Testis (tissue), 3 donors: ENCODE results near the gene FBXW8. TPM values are rescaled to one million over a fixed set of nuclear protein-coding genes. Genes with fewer than 3 reads are reported as not detected.

Experiments
- DNase-seq: peaks from one replicate; pipeline ENCODE4 v3.0.0-alpha.2; 2019
- H3K27ac ChIP-seq, 2 donors: fragments of 200-600 bp; sonication (generic); one replicate each; pipeline ENCODE4 v1.5.1; 2019
- H3K27me3 ChIP-seq: fragments of 200-600 bp; sonication (generic); one replicate; pipeline ENCODE4 v1.5.1; 2019
- H3K36me3 ChIP-seq: fragments of 200-600 bp; sonication (generic); one replicate; pipeline ENCODE4 v1.5.1; 2017; ENCODE audit warnings: low read depth; ENCODE audit errors: missing control alignments
- H3K4me1 ChIP-seq: fragments of 200-600 bp; sonication (generic); one replicate; pipeline ENCODE4 v1.5.1; 2019
- H3K4me3 ChIP-seq, 2 donors: fragments of 200-600 bp; sonication (generic); one replicate each; pipeline ENCODE4 v1.5.1; 2017 to 2019
- H3K9me3 ChIP-seq: fragments of 200-600 bp; sonication (generic); one replicate; pipeline ENCODE4 v1.5.1; 2017
- CTCF ChIP-seq, 3 experiments: fragments of 450-650 bp in 2 of 3; fragments of 200-600 bp in 1 of 3; sonication (generic) in 1 of 3; IDR thresholded peaks; one replicate each; pipeline ENCODE4 v1.5.1; 2016 to 2019; ENCODE audit warnings: antibody characterized with exemption in 3 of 3, mild to moderate bottlenecking in 2 of 3, moderate library complexity in 1 of 3
- POLR2A ChIP-seq: fragments of 450-650 bp; IDR thresholded peaks from one replicate; pipeline ENCODE4 v1.6.1; 2017; ENCODE audit warnings: antibody characterized with exemption, mild to moderate bottlenecking, moderate library complexity
- WGBS, 2 donors: methylation state at CpG; one replicate each; pipeline ENCODE4 v1.1.5; 2018; 5-methylcytosine and 5-hydroxymethylcytosine counted together
- intact Hi-C: fragments of 100-400 bp; cut with DNase I; formaldehyde crosslinking; loops from one replicate; pipeline ENCODE4 v1.15.1; 2023; ENCODE audit warnings: low total_unique reads
- polyA plus RNA-seq: library from polyadenylated mRNA; stranded (reverse); fragments of 350-450 nt; fragmentation: Illumina TruSeq; extraction: RNeasy Lipid Tissue Mini Kit (QIAGEN cat#74804); gene quantifications from one replicate; pipeline ENCODE4 v1.2.3, GENCODE V29; 2014; ENCODE audit warnings: low read depth, low replicate concordance; ENCODE audit not compliant: insufficient read depth
- total RNA-seq, 2 donors: library from RNA; depleted of rRNA; stranded (reverse); fragments of >200 nt; gene quantifications; one replicate each; pipeline ENCODE4 v1.2.3, GENCODE V29; 2016

Gene FBXW8
- total and polyA plus RNA-seq, 3 donors from 2014 or later, result 11.1 to 32.8 (median 31.0) TPM

GRCh38 chr12:117000316-117000715 is 89.6 kb downstream of the FBXW8 start:
- Histone ChIP-seq H3K4me1 (peaks cover 9% of the 10 kb centered on the region), H3K9me3 (no peaks in the 10 kb centered on the region), H3K27me3 (no peaks in the 10 kb centered on the region), H3K27ac (no peak overlapping the region), H3K4me3 (no peak overlapping the region), H3K36me3 (no peaks in the 10 kb centered on the region)
- intact Hi-C loops, result no loop called here
- TF ChIP-seq CTCF (IDR thresholded peaks at IDR 0.05) (no peak), POLR2A (no peak)
- WGBS, 2 donors, result 63 to 75% methylated on average over 3 to 5 of the region's 5 CpGs
- no peak for DNase-seq

GRCh38 chr12:117002051-117002817 is 91.5 kb downstream of the FBXW8 start:
- no peaks in the 10 kb centered on the region for H3K27me3 ChIP-seq
- H3K4me1 ChIP-seq, result peaks cover 9% of the 10 kb centered on the region
- no peak overlapping the region for H3K4me3 ChIP-seq
- no peaks in the 10 kb centered on the region for H3K9me3 ChIP-seq
- no peak for DNase-seq
- no peak overlapping the region for H3K27ac ChIP-seq
- intact Hi-C loops, result no loop called here
- 85 to 90% methylated on average over 19 to 20 of the region's 21 CpGs for WGBS, 2 donors
- TF ChIP-seq POLR2A (no peak), CTCF (IDR thresholded peaks at IDR 0.05) (no peak)
- no peaks in the 10 kb centered on the region for H3K36me3 ChIP-seq

- Histone ChIP-seq H3K27ac (no peak overlapping the region), H3K4me1 (peaks cover 9% of the 10 kb centered on the region), H3K27me3 (no peaks in the 10 kb centered on the region), H3K4me3 (no peak overlapping the region), H3K9me3 (no peaks in the 10 kb centered on the region), H3K36me3 (no peaks in the 10 kb centered on the region)
- intact Hi-C loops, result no loop called here
- 83 to 87% methylated on average over 8 of the region's 8 CpGs for WGBS, 2 donors
- no peak for DNase-seq
- no peak for TF ChIP-seq POLR2A
- no peak for TF ChIP-seq CTCF (IDR thresholded peaks at IDR 0.05)
Measured at GRCh38 chr12:117003883-117004404, 93.2 kb downstream of the FBXW8 start.

GRCh38 chr12:117005417-117006046 is 94.8 kb downstream of the FBXW8 start:
- DNase-seq, result peak; percentile 43
- H3K27me3 ChIP-seq, result no peaks in the 10 kb centered on the region
- H3K4me3 ChIP-seq, result no peak overlapping the region
- H3K27ac ChIP-seq, result no peak overlapping the region
- 59 to 70% methylated on average over 11 of the region's 11 CpGs for WGBS, 2 donors
- TF ChIP-seq CTCF (IDR thresholded peaks at IDR 0.05) (no peak), POLR2A (no peak)
- intact Hi-C loops, result no loop called here
- no peaks in the 10 kb centered on the region for H3K36me3 ChIP-seq
- peaks cover 9% of the 10 kb centered on the region for H3K4me1 ChIP-seq
- H3K9me3 ChIP-seq, result no peaks in the 10 kb centered on the region
